Stimulated activated CD4-positive, alpha-beta T cell treated with anti-CD3 and anti-CD28 coated beads, Interleukin-4, amount 100 ng/mL, for 48 hours (primary cell): ENCODE data around the gene KIF1C.

Source experiments
- DNase-seq, 2 donors: peaks; one replicate each; pipeline ENCODE4 v3.0.0-alpha.2; 2020; ENCODE audit warnings: low read depth in 2 of 2

Gene KIF1C

GRCh38 chr17:4969047-4969550, 28.7 kb upstream of the KIF1C start:
- DNase-seq: peak in 1 of 2 donors; percentile 34

GRCh38 chr17:4969551-4970173, 28.1 kb upstream of the KIF1C start:
- DNase-seq: peak; percentile 32 to 42

- no peak for DNase-seq
Observed at GRCh38 chr17:4970273-4970672, 27.5 kb upstream of the KIF1C start.

- DNase-seq: no peak
Observed at GRCh38 chr17:4971826-4972225, 25.9 kb upstream of the KIF1C start.

GRCh38 chr17:4972322-4972721, 25.4 kb upstream of the KIF1C start:
- DNase-seq: no peak

GRCh38 chr17:4972752-4973151, 25.0 kb upstream of the KIF1C start:
- DNase-seq: no peak

GRCh38 chr17:4973256-4974114, 24.3 kb upstream of the KIF1C start:
- no peak for DNase-seq

- no peak for DNase-seq
Observed at GRCh38 chr17:4974115-4974670, 23.6 kb upstream of the KIF1C start.

- no peak for DNase-seq
Observed at GRCh38 chr17:4978726-4979125, 19.0 kb upstream of the KIF1C start.

- DNase-seq: peak in 1 of 2 donors; percentile 25
Observed at GRCh38 chr17:4980644-4981216, 17.0 kb upstream of the KIF1C start.

- no peak for DNase-seq
Observed at GRCh38 chr17:4982305-4982704, 15.4 kb upstream of the KIF1C start.

GRCh38 chr17:4986403-4986802, 11.3 kb upstream of the KIF1C start:
- DNase-seq: no peak

- DNase-seq: peak; percentile 84 to 87
Observed at GRCh38 chr17:4986951-4987766, 10.6 kb upstream of the KIF1C start, which contains the start of gene CAMTA2. CAMTA2 (minus strand) TSS chr17:4987675; CDS start chr17:4986222, 1,453 bp downstream.

GRCh38 chr17:4987767-4988567, 9.8 kb upstream of the KIF1C start:
- no peak for DNase-seq

- no peak for DNase-seq
Observed at GRCh38 chr17:4994081-4994595, 3.6 kb upstream of the KIF1C start.

GRCh38 chr17:4998027-4998731, 429 bp downstream of the KIF1C start:
- no peak for DNase-seq

- no peak for DNase-seq
Observed at GRCh38 chr17:4998732-4999429, 1.1 kb downstream of the KIF1C start.

GRCh38 chr17:4999430-5000093, 1.8 kb downstream of the KIF1C start:
- DNase-seq: no peak
